ENCODE measurements around the gene ZEB2.

Gene ZEB2

DNA sequence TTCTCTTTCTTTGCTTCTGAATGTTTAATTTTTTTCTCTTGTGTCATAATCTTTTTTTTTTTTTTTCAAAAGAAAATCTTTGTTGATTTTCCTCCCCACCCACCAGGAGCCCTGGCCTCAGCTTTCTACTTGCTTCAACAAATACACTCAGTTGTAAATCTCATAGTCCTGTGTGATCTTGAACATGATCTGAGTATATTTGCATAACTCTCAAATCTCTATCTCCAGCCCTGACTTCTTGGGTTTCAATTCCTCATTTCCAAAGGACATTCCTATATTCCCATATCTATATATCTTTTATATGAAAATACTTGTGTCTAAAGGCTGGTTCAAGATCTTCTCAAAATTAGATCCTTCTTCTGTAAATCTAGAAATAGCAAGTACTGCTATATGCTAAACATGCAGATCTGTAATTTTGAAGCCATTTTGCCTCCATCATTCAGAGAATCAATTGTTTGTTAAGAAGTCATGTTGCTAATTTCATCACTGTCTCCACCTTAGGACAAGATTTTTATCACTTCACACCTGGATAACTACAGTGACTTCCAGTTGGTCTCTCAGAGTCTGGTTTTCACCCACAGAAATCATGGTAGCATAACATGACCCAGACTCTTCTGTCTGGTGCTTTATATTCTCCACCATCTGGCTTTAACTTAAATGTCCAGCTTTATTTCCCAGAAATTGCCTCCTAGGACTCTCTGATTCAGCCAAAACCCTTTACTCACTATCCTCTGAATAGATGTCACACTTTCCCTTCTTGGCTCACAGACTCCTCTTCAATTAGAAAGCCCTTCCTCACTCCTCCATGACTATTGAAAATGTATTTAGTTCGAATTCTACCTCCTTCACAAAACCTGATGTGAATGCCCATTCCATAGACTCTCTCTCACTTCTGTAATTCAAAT, 98.1 kb downstream of the ZEB2 start:
- DNase-seq (ENCODE audit: low spot score): no peak

DNA sequence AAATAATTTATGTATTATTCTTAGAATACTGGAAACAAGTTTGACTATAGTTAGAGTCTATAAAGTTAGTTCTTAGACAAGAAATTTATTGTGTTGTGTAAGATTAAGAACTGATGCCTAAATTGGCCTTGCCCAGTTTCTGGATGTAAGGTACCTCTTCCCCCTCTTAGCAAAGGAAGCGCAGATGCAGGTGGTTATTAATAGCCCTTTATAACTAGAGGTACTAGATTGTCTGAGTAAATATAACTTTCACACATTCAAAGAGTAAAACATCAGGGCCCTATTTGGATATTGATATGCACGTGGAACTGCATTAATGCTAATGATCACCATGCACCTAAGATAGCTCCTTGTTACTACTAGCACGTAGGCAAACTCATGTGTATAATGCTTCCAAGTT, 100.7 kb downstream of the ZEB2 start:
- DNase-seq (ENCODE audit: low spot score): no peak

- no peak for DNase-seq (ENCODE audit: low spot score)
These were observed 104.5 kb downstream of the ZEB2 start for GRCh38 chr2:144415386-144415785.

- no peak for DNase-seq (ENCODE audit: low spot score)
These were observed 105.5 kb downstream of the ZEB2 start for GRCh38 chr2:144414324-144414845.

GRCh38 chr2:144412709-144413108, 107.2 kb downstream of the ZEB2 start:
- no peak for DNase-seq (ENCODE audit: low spot score)

DNA sequence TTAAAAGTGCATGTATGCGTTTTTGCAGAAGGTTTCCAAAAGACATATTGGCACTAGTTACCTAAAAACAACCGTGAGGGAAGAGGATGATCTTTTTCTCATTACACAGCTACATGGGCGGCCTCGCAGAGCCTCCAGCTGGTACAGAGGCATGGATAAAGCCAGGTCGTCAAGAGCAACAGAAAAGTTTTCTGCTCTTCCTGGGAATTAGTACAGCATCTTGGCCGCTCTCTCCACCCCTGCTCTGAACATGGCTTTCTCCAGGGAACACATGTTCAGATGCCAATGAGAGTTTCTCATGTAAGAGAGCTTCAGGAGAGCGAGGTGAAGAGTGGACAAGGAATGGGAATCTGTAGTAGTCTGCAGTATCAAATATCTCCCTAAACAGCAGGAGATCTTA, 108.4 kb downstream of the ZEB2 start:
- DNase-seq (ENCODE audit: low spot score): no peak

DNA sequence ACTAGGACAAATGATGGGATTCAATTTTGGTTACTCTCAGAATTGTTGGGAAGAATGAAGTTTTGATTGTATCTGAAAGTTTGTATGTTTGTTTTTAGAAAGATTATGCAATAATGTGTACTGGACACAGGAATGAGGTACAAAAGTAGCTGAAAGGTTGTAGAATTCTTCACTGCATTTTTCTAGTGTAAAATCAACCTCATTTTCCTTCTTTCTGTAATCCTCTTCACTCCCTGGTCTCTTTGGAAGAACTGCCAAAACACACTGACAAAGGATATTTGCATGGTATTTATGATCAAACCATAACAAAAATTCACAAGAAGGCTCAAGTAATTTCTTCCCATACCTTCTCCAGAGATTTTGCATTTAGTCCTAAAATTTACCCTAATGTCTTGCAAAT, 110.7 kb downstream of the ZEB2 start:
- no peak for DNase-seq (ENCODE audit: low spot score)

- DNase-seq (ENCODE audit: low spot score): no peak
These were observed 112.7 kb downstream of the ZEB2 start for GRCh38 chr2:144407262-144407661.

- DNase-seq (ENCODE audit: low spot score): no peak
These were observed 113.7 kb downstream of the ZEB2 start for GRCh38 chr2:144405982-144406788.

DNA sequence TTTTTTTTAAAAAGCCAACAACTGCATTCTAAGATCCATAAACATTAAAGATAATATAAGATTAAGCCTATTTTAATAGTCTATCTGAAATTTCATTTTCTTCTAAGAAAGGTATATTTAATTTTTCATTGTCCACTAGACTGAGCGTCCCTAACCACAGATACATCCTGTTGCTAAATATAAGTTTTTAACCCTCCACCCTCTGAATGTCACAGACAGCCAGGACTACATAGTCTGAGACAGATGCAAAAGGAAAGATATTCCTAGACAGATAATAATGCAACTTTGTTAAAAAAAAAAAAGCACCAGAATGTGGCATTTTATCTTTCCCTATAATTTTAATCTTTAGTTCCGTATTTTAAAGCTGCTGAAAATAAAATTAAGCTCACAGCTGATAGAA, 114.6 kb downstream of the ZEB2 start:
- no peak for DNase-seq (ENCODE audit: low spot score)

GRCh38 chr2:144404586-144405314, 115.2 kb downstream of the ZEB2 start:
- no peak for DNase-seq (ENCODE audit: low spot score)

DNA sequence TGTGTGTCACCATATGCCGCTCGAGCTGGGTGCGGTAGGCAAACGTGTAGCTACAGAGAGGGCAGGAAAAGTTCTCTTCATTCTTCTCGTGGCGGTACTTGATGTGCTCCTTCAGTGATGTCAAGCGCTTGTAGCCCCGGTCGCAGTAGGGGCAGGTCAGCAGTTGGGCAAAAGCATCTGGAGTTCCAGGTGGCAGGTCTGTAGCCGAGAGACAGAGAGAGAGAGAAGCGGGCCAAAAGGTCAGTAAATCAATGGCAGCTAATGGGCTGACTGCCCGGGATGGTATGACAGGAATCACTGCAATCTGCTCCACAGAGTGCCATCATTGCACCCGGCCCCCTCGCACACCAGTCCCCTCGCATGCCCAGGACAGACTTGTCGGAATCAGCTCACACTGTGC, 116.0 kb downstream of the ZEB2 start:
- DNase-seq (ENCODE audit: low spot score): no peak

DNA sequence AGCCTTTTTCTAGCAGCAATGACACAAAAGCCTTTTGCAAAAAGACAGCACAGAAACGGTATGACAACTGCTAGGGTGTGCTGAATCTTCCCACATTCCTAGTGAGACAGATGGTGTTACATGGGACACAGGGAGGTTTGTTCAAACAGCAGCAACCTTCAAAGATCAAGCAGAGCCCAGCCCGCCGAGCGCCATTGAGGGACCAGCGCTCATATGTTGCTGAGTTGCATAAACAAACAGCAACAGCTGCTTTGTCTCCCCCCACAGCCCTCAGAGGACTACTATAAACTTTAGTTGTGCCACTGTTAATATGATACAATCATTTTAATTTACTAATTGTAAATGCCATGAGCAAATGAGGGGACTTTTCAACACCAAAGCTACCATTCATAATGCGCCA, 117.7 kb downstream of the ZEB2 start:
- no peak for DNase-seq (ENCODE audit: low spot score)

- no peak for DNase-seq (ENCODE audit: low spot score)
These were observed 118.9 kb downstream of the ZEB2 start for GRCh38 chr2:144401036-144401435.

- no peak for DNase-seq (ENCODE audit: low spot score)
These were observed 123.6 kb downstream of the ZEB2 start for GRCh38 chr2:144396318-144396717.

GRCh38 chr2:144390424-144391020, 129.4 kb downstream of the ZEB2 start:
- no peak for DNase-seq (ENCODE audit: low spot score)

DNA sequence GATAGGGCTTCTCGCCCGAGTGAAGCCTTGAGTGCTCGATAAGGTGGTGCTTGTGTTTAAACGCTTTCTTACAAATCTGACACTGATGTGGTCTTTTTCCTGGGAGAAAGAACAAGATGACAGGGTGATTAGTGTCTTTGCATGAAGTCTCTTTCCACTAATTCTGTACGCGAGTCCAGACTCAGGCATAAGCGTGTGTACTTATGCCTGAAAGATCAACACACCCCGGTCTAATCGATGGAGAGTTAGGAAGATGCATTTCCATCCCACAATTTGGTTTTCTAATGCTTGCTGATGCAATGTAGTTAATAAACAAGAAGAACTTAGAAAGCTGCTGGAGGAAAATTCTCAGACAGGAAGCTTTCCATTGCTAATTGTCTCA, 130.0 kb downstream of the ZEB2 start:
- no peak for DNase-seq (ENCODE audit: low spot score)

DNA sequence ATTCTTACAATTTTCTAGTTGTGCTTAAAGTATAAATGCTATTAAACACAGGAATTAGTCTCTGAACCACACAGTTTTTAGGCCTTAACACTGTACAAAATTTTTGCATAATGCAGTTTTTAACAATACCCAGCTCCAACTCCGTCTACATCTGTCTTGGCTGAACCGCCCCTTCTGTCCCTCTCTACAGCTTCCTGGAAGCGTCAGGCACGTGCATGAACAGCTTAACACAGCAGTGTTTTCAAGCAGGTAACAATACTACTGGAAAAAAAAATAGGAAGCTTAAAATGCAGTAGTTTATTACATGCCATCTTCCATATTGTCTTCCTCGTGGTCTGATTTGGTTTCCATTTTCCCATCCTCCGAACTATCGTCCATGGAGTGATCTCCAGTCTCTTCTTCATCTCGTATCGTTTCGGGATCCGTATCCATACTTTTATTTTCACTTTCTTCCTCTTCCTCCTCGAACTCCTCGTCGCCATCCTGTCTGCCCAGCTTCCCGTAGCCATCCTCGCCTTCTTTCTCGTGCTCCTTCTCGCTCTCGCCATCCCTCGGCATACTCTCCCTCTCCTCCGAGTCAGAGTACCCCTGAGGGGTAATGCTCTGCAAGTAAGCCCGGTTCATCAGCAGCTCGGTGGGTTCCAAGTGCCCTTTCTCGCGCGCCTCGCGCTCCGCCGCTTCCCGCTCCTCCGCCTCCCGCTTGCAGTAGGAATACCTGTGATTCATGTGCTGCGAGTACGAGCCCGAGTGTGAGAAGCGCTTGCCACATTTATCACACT, 130.6 kb downstream of the ZEB2 start:
- no peak for DNase-seq (ENCODE audit: low spot score)

DNA sequence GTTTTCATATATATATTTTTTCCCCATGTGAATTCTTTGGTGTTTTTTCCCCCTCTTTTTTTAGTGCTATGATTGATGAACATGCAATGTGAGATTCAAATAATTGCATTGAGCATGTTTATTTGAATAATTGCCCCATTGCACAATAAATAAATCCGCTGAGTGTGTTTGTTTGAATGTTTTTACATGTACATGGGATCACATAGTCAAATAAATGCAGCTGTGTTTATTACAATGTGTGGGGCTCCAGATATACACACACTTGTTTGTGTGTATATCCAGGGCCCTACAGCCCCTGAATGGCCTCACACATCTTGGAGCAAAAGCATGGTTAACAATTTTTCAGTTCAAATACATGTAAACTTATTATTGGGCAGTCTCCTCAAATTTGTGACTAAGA, 134.5 kb downstream of the ZEB2 start:
- no peak for DNase-seq (ENCODE audit: low spot score)

GRCh38 chr2:144383571-144384100, 136.3 kb downstream of the ZEB2 start:
- no peak for DNase-seq (ENCODE audit: low spot score)

- no peak for DNase-seq (ENCODE audit: low spot score)
These were observed 137.1 kb downstream of the ZEB2 start for GRCh38 chr2:144382849-144383248.
